Stimulated activated CD4-positive, alpha-beta T cell treated with anti-CD3 and anti-CD28 coated beads, TNF-alpha, amount 100 ng/mL, for 48 hours (primary cell): ENCODE data around the gene HNRNPUL2.
A peak's percentile ranks its signal among the peaks of the same experiment; 100 is the strongest.
"Not testable (repeated sequence)": the region's sequence is repeated elsewhere in the genome, so short reads cannot be mapped to it uniquely, and the experiment has no call there.

Experiments used
- DNase-seq, 3 donors: peaks; one replicate each; pipeline ENCODE4 v3.0.0-alpha.2; 2020; ENCODE audit warnings: low read depth in 3 of 3

The HNRNPUL2 gene

DNA sequence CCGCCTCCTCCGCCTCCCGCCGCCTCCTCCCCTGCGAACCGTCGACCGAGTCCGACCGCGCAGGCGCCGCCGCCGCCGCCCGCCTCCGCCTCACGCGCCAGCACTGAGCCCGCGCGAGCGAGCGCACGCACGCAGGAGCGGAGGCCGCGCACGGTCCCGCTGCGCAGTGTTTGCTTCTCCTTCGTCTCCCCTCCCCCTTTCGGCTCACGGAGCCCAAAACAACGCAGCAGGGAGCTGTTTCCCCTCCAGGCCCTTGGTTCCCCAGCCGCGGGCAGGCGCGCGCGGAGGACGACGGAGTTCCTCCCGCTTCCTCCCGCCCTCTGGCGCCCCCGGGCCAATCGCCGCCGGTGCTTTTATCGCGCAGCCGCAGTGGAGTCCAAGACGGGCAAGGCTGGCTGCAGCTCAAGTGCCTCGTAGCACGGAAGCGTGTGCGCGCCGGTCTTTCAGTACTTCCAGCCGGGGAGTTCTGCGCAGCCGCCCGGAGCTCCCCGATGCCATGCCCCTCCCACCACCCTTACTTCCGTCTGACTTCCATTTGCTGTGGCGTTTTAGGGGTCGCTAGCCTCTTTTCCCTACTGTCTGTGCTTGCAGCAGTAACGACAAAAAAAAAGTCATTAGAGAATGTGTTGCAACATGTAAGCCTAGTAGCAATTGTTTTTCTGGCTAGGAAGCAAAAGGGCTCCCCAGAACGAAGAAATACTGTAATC lies at the start of gene HNRNPUL2:
Gene HNRNPUL2, minus strand, starts transcription at position 293 of the 707 bp plus-strand sequence. CDS start 301 bp downstream, outside the sequence.
- peak; percentile 95 to 99 (median 95) for DNase-seq

DNA sequence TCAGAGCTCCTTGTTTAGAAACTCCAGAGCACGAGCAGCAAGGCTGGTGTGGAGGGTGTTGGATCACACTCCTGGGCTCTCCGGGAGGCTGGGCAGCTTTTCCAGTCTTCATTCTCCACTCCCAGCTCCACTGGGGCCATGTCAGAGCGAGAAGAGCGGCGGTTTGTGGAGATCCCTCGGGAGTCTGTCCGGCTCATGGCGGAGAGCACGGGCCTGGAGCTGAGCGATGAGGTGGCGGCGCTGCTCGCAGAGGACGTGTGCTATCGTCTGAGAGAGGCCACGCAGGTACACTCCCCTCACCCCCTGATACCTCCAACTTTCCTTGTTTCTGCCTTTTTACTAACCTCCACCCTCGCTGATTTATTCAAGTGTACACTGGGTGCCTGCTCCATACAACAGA lies 48.4 kb upstream of the HNRNPUL2 start:
- no peak for DNase-seq

DNA sequence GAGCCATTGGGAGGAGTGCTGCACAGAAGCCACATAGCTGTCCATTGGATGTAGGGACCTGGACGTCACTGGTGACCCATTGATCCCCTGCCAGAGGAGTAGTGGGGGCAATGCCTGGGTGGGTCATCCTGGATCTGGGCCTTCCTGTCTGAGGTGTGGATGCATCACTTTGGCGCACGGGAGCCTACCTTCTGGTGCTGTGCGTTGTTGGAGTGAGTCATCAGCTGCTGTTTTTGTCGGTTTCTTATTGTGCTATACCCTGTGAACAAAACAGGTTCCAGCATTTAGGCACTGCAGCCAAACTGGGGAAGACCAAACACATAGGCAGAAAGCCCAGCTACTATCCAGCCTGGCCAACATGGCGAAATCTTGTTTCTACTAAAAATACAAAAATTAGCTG lies 47.1 kb upstream of the HNRNPUL2 start:
- DNase-seq: no peak

DNA sequence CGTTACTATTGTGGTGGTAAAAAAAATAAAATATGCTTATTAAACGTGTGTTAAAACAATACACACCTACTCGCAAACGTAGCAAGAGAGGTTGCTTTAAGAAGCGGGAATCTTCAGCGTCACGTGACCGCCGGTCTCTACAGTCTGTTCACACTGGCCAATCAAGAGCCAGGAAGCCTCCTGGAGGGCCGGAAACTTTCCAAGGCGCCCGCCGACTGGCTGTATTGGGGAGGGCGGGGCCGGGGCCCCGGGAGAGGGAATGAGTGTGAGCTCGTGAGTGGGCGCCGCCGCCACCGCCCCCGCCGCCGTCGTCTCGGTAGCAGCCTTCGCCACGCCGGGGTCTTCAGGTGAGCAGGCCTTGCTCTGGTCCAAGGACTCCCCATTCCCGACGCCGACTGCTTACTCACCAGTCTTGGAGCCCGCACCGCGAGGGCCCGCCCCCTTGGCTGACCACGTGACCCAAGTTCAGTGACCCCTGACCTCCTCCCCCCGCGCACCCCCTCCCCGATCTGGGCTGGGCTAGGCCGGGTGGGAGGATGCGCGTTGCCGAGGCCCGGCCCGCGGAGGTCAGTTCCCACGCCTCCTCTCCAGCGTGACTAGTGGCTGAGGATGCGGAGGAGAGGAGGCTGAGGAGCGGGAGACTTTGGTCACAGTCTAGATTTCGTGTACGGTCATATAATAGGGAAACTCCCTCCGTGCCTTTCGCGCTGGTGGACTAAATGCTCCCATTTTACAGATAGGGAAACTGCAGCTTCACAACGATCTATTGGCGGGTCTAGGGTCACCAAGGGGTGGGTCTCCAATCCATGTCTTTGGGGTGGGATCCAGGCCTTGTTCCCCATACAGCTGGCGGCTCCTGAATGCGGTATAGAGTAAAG lies 44.1 kb upstream of the HNRNPUL2 start, which contains the start of gene TAF6L:
Gene TAF6L, plus strand, starts transcription at position 253 of the 878 bp plus-strand sequence. CDS start 4,388 bp downstream, outside the sequence.
- DNase-seq: peak; percentile 93 to 96 (median 95)

DNA sequence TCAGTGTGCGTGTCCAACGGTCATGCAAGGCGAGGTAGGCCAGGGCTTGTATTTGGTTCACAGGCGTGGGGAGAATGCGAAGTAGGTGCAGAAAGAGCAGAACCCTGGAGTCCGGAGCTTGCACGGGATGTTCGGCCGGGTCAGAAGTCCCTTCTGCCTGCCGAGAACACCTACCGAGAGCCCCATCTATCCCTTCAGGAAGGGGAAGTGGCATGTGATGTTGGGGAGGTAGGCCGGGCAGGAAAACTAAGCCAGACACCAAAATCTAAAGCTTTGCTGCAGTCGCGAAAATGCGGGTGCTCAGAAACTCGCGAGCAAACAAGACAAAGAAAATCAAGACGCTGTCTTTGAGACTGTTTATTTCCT lies 43.5 kb upstream of the HNRNPUL2 start:
- no peak for DNase-seq

DNA sequence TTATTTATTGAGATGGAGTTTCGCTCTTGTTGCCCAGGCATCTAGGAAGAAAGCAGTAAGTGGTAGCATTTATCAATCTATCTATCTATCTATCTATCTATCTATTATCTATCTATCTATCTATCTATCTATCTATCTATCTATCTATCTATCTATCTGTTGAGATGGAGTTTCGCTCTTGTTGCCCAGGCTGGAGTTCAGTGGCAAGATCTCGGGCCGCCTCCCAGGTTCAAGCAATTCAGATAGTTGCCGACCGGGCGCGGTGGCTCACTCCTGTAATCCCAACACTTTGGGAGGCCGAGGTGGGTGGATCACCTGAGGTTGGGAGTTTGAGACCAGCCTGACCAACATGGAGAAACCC lies 33.6 kb upstream of the HNRNPUL2 start:
- DNase-seq: not testable (repeated sequence)

DNA sequence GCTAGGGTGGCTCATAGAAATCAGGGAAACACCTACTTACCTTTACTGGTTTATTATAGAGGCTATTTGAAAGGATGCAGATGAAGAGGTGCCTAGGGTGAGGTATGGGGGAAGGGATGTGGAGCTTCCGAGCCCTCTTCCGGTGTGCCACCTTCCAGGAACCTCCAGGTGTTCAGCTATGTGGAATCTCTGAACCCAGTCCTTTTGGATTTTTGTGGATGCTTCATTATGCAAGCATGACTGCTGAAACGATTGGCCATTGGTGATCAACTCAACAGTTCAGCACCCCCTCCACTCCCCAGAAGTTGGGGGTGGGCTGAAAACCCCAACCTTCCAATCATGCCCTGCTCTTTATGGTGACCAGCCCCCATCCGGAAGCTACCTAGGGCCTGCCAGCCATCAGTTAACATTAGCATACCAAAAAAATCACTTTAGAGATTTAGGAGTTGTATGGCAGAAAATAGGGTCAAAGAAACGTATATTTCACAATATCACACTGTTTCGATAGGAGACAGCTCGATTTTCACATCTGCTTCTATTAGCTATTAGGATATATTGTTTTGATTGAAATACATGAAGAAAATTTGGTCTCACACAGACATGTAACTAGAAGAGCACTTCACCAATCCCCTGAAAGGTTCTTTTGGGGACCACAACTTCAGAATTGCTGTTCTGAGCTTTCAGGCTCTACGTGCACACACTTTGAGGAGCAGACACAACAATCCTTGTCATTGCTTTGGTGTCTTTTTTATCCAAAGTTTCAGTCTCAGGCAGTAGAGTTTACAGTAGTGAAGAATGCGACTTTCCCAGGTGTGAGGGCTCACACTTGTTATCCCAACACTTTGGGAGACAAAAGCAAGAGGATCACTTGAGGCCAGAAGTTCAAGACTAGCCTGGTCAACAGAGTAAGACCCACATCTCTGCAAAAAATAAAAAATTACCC lies 30.9 kb upstream of the HNRNPUL2 start:
- no peak for DNase-seq

DNA sequence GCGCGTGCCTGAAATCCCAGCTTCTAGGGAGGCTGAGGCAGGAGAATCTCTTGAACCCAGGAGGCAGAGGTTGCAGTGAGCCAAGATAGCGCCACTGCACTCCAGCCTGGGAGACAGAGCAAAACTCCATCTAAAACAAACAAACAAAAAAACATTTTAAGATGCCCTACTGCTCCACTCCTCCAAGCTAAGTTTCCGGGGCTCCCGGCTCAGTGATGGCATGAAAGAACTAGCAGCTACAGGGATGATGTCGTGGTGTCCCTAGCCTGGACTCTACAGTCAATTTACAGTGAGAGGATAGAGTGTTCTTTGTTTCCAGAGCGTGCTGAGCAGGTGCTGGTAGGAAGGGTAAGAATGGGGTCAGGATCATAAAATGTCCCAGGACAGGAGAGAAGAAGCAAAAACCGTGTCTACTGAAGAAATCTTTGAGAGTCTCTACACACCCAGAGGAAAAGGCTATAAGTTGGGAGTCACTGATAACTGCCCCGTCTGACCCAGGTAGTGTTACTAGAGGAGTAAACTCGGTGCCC lies 27.9 kb upstream of the HNRNPUL2 start:
- DNase-seq: no peak

DNA sequence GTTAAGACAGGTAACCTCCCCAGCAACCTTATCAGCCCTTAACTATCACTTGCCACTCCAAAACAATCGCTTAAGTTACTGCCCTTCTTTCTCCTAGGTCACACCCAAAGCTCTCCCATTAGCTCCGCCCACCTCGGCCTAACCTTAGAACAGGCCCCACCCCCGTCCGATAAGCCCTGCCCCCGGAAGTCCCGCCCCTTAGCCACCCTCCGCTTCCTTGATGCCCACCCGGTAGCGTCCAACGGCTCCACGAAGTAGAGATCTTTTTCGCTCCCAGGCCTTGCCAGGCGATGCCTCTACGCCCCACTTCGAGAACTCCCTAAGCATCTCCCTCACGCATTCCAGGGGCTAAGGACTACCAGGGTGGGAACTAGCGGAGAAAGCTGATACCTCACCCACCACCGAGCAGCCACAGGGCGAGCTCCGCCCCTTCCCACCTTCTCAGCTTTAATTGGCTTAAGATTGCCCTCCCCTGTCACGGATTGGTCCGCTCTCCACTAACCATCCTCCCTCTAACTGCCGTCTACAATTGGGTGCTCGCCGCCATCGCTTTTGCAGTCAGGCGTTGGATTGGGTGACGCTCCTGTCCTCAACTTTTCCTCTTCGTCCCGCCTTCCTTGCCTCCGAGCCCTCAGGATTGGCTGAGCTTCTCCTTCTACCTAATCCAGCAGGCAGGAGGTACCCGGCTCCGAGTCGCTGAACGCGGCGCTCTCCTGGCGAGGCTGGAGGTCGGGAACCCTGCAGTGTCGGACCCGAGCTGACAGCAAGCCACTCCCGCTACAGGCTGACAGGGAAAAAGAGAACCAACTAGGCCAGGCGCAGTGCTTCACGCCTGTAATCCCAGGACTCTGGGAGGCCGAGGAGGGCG lies 26.7 kb upstream of the HNRNPUL2 start, which contains the start of gene ZBTB3:
Gene ZBTB3, minus strand, starts transcription at position 425 of the 868 bp plus-strand sequence. CDS start 496 bp downstream, outside the sequence.
- peak; percentile 93 to 99 (median 96) for DNase-seq

DNA sequence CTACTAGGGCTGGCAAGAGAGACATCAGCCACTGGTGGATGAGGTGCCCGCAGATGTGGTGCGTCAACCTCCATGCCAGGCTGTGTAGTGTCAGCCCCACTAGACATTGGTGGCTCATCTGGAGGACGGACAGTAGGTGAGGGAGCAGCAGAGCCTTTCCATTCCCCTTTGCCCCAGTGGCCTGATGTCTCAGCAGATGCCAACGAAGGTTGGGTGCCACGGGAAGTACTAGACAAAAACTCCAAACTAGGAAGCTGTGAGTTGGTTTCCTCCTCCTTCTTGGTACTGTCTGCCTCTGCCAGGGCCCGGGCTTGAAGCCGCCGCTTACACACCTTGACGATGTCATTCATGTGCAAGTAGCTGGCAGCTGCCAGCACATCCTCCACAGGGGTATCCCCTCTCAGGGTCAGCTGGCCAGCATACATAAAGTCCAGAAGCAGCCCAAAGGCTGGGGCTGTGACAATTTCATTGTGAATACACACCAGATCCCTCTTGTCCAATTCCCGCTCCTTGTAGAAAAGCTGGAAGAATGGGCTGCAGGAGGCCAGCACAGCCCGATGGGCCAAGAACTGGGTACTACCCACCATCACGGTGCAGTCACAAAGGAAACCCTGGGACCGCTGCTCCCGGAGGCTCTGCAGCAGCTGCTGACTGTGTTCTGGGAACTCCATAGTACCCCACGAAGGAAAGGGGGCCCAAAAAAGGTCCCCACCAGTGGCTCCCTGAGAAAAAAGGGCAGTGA lies 25.9 kb upstream of the HNRNPUL2 start:
- no peak for DNase-seq

DNA sequence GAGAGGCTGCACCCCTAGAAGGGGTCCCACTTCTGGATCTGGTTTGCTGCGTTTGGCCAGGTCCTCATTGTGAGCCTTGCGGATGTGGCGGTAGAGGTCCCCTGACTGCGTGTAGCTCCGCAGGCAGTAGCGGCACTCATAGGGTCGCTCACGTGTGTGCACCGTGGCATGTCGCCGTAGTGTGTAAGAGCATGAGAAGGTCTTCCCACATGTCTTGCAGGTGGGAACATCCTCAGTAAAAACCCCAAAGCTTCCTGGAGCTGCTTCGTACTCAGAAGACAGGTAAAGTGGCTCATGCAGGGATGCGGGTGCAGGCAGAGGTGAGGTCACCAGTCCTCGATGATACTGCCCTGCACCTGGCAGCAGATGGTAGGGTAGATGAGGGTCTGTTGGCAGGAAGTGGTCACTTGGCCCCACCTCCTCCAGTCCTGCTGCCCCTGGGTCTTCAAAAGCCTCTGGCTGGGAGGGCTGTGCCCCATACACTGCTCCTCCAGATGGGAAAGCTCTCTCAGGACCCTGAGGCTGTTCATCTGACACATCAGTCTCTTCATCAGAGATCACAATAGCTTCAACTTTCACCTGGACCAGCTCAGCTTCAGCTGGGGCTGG lies 25.0 kb upstream of the HNRNPUL2 start:
- no peak for DNase-seq

DNA sequence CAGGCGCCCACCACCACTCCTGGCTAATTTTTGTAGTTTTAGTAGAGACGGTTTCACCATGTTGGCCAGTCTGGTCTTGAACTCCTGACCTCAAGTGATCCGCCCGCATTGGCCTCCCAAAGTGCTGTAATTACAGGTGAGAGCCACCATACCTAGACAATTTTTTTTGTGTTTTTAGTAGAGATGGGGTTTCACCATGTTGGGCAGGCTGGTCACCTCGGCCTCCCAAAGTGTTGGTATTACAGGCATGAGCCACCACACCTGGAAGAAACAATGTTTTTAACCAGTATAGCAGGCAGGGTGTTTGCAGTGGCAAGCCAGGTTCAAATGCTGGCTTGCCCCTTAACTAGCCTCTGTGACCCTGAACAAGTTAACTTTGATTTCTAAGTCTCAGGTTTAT lies 22.7 kb upstream of the HNRNPUL2 start:
- DNase-seq: not testable (repeated sequence)

DNA sequence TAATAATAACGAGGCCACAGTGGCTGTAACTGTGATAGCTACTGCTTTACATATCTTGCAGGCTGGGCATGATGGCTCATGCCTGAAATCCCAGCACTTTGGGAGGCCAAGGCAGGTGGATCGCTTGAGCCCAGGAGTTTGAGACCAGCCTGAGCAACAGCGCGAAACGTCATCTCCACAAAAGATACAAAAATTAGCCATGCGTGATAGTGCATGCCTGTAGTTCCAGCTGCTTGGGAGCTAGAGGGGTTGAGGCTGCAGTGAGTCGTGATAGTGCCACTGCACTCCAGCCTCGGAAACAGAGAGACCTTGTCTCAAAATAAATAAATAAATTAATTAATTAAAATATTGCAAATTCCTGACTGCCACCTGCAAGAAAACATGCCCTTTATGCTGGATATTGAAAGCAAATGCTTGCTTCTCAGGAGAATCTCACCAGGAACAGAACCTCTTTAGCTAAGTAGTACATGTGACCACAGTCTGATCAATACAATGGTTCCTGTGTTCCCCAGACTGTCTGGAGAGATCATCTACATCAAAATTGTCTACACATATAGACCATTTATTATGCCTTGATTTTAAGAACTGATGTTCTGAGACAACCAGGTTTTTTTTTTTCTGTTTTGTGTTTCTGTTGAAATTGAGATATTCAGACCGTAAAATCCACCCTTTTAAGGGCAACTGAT lies 20.4 kb upstream of the HNRNPUL2 start:
- no peak for DNase-seq

DNA sequence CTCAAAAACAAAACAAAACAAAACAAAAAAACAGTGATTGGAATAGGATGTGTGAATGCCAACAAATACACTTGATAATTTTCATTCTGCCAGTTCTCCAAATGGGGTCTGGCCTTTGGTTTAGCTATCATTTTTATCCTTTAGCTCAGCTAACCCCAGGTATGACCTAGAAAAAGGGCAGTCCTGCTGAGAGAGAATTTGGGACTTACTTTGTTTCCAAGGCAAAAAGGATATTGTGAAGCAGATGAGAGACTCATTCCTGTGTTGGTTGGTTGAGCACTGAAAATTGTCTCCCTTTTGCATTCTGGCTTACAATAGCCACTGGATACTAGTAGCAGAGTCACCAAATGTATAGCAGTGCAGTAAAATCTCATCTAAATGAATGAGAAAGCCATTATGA lies 9.9 kb upstream of the HNRNPUL2 start:
- no peak for DNase-seq

DNA sequence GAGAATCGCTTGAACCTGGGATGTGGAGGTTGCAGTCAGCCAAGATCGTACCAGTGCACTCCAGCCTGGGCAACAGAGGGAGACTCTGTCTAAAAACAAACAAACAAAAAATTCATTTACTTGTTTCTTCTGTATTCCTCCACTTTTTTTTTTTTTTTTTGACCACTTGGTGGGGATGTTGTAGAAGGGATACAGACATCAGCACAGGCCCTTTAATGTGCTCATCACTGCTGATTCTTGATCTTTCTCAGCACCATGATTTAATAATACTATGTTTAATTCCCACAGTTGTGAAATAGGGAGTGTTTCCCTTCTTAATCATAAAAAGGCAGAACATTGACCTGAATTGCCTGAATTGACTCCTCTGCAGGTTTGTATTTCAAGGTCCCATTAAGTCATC lies 5.6 kb upstream of the HNRNPUL2 start:
- DNase-seq: no peak

DNA sequence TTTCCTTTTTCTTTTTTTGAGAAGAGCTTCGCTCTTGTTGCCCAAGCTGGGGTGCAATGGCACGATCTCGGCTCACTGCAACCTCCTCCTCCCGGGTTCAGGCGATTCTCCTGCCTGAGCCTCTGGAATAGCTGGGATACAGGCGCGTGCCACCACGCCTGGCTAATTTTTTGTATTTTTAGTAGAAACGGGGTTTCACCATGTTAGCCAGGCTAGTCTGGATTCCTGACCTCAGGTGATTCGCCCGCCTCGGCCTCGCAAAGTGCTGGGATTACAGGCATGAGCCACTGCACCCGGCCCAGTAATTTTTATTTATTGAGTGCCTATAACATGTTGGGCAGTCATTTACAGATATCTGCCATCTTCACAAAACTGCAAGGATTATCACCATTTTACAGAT lies 2.8 kb upstream of the HNRNPUL2 start:
- not testable (repeated sequence) for DNase-seq

DNA sequence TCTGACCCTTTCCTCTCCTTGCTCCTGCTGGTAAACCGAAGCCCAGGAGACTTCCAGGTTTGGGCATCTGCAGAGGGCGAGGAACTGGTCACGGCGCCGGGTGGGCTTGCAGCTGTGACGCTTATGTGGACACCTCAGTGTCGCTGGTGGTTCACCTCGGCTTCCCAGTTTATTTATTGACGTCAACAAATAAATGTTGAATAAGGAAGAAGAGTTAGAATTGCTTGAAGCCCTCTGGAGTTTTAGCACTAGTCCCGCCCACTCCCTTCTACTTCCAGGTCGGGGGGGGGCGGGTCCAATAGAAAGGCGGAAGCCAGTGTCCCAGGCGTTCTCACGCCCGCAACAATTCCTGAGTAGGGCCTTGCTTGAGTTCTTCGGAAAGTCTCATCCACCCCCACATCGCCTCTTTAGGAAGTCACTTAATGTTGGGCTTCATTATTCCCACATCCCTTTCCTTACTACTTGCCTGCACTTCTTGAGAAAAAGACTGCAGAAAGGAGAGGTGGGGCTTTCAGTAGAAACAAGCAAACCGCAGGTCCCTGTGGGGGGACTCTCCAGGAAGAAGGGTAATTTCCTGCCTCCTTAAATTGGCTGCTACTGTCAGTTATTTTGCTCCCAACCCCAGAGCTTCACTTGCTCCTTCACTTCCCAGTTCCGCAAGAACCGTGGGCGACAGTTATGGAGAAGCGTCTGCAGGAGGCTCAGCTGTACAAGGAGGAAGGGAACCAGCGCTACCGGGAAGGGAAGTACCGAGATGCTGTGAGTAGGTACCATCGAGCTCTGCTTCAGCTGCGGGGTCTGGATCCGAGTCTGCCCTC lies 1.1 kb upstream of the HNRNPUL2 start, which contains the start of gene TTC9C:
Gene TTC9C, plus strand, starts transcription at position 316 of the 818 bp plus-strand sequence. Its CDS starts 363 bp downstream, at position 679.
- peak; percentile 65 to 90 (median 74) for DNase-seq

DNA sequence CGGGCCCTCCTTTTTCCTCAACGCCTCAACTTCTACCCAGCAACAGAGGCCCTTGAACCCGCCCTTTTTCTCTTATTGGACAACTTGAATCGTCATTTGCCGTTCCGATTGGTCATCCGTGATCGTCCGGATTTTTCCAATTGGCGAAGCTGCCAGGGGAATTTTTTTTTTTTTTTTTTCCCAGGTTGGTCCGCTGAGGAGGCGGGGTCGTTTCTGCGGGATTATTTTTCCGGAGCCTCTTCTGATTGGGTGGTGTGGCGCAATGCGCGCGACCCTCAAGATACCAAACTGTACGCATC lies 564 bp upstream of the HNRNPUL2 start:
- peak; percentile 61 to 75 (median 74) for DNase-seq
